GM21825 (cell line): ENCODE measurements around the gene ZDHHC24.

Source experiments
- ATAC-seq: cut with Tn5 transposase; IDR thresholded peaks from one replicate; pipeline ENCODE4 v1.9.1; 2021; ENCODE audit warnings: mild to moderate bottlenecking, moderate library complexity; ENCODE audit not compliant: unreplicated experiment

The ZDHHC24 gene

DNA sequence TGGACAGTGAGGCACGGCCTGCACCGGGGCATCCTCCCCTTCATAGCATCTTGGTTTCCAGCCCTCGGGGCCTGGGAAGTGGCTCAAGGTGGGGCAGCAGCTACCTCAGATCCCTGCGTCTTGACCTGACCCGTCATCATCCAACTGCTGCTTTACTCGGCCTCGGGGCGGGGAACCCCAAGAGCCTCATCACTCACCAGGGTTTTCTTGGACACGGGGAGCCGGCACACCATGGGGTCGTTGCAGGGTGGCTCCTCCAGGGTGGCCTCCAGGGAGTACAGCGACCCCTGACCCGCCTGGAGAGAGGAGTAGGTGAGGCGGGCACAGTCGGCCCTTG, 21.9 kb upstream of the ZDHHC24 start:
- no peak for ATAC-seq

- no peak for ATAC-seq
Measured at GRCh38 chr11:66566221-66566620, 20.4 kb upstream of the ZDHHC24 start.

GRCh38 chr11:66564984-66565383, 19.1 kb upstream of the ZDHHC24 start:
- ATAC-seq = no peak

DNA sequence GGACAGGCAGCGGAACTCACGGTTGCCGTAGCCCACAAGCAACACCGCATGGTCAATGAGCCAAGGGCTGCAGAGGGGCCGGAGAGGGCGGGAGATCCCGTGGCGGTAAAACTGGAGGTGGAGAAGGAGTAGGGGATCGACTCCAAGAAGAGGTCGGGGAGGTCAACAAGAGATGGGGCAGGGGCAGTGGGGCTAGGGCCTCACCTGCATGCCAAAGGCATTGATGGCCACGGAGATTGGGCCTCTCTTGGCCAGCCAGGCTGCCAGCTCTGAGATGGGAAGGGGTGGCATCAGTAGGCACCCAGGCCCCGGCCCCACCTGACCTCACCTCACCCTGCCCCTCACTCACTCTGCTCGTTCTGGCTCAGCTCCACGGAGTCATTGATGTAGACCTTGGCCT, 18.7 kb upstream of the ZDHHC24 start:
- ATAC-seq = no peak

- ATAC-seq = no peak
Measured at GRCh38 chr11:66563832-66564231, 18.0 kb upstream of the ZDHHC24 start.

- ATAC-seq = no peak
Measured at GRCh38 chr11:66562907-66563583, 17.2 kb upstream of the ZDHHC24 start.

- no peak for ATAC-seq
Measured at GRCh38 chr11:66562275-66562674, 16.4 kb upstream of the ZDHHC24 start.

GRCh38 chr11:66561975-66562248, 16.1 kb upstream of the ZDHHC24 start:
- no peak for ATAC-seq

- no peak for ATAC-seq
Measured at GRCh38 chr11:66561178-66561974, 15.5 kb upstream of the ZDHHC24 start.

DNA sequence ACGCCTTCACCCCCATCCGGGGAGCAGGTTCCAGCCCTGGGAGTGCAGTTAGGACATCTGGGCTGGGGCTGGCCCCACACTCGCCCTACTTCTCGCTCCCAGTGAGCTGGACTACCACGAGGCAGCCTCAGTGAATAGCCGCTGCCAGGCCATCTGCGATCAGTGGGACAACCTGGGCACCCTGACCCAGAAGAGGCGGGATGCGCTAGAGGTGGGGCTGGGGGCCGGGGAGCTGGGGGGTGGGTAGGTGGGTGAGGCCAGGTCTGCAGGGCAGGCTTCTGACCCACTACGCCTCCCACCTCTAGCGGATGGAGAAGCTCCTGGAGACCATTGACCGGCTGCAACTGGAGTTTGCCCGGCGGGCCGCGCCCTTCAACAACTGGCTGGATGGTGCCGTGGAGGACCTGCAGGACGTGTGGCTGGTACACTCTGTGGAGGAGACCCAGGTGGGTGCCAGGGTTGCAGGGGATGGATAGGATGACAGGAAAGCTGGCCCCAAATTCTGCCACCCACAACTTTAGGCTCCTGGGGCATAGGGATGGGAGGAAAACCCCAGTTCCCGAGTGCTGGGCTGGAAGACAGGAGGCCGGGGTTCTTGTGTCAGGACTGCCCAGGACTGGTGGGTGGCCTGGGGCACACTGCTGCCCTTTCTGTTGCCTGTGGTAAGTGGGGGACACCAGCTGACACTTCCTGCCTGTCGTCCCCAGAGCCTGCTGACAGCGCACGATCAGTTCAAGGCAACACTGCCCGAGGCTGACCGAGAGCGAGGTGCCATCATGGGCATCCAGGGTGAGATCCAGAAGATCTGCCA, 14.2 kb upstream of the ZDHHC24 start:
- ATAC-seq = no peak

DNA sequence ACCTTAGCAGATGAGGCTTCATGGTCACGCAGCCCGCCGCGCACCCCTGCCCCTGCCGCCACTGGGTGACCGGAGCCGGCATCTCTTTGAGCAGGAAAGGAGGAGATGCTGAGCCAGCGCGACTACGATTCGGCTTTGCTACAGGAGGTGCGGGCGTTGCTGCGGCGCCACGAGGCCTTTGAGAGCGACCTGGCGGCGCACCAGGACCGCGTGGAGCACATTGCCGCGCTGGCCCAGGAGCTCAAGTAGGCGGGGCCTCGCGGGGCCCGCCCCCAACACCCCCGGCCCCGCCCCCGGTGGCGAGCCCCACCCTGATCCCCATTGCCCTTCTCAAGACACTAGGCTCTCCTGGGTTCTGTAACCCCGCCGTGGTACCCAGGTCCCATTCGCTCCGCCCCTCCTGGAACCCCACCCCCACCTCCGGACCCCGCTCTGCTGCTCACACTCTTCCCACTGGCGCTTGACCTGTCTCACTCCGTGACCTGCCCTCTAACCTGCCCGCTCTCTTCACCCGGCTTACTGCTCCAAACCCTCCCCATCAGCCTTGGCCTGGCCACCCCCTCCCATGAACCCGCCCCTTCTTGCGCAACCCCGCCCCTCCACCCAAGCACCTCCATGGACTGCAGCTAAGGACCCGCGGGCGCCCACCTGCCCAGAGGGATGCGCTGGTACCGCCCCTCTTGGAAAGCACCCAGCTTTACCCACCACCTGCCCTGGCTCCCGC, 13.5 kb upstream of the ZDHHC24 start:
- ATAC-seq = no peak

DNA sequence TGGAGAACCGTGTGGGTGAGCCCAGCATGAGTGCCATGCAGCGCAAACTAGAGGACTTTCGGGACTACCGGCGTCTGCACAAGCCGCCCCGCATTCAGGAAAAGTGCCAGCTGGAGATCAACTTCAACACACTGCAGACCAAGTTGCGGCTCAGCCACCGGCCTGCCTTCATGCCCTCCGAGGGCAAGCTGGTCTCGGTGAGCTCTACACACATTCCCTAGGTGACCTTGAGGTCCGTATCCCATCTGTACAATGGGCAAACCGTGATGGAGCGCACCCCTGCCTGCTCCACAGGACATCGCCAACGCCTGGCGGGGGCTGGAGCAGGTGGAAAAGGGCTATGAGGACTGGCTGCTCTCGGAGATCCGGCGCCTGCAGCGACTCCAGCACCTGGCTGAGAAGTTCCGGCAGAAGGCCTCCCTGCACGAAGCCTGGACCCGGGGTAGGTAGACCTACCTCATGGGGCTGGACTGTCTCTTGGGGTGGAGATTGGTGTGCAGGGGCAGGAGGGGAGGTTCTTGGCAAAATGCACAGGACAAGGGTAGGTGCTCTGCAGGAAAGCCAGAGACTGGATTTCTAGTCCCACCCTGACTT, 12.0 kb upstream of the ZDHHC24 start:
- ATAC-seq = no peak

GRCh38 chr11:66556086-66556485, 10.2 kb upstream of the ZDHHC24 start:
- ATAC-seq = no peak

GRCh38 chr11:66555416-66555815, 9.6 kb upstream of the ZDHHC24 start:
- no peak for ATAC-seq

- ATAC-seq = no peak
Measured at GRCh38 chr11:66554602-66555001, 8.8 kb upstream of the ZDHHC24 start.

- no peak for ATAC-seq
Measured at GRCh38 chr11:66550887-66551286, 5.0 kb upstream of the ZDHHC24 start.

DNA sequence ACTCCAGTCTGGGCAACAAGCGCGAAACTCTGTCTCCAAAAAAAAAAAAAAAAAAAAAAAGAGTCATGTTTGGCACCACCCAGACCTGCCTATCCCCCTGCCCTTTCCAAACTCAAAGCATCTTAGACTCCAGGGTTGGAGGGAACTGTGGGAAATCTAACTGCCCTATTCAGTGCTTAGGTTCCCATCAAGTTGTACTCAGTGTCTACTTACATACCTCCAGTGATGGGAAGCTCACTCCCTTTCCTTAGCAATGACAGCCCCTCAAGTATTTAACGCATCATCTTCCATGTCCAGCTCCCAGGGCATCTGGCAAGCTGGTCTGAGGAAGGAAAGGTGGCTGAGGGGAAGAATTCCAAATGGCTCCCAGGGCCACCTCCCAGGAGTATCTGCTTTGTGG, 3.8 kb upstream of the ZDHHC24 start:
- ATAC-seq = no peak

GRCh38 chr11:66548774-66549630, 3.2 kb upstream of the ZDHHC24 start:
- no peak for ATAC-seq

DNA sequence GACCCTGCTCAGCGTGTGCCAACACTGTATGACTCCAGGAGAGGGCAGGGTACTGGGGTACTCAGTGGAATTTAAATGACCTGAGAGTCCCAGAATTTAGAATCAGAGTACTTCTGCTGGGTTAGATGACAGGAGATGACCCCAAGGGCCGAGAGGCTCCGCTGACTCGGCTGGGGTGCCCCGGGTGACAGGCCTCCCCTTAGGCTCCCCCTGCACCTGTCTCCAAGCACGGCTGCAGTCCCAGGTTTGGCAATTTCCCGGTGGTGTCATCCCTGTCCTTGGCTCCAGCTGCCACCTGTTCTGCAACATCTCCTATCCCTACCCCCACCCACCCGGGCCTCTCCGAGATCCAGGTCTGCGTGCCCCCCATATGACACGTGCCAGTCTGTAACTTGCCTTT, 2.2 kb upstream of the ZDHHC24 start:
- ATAC-seq = no peak

DNA sequence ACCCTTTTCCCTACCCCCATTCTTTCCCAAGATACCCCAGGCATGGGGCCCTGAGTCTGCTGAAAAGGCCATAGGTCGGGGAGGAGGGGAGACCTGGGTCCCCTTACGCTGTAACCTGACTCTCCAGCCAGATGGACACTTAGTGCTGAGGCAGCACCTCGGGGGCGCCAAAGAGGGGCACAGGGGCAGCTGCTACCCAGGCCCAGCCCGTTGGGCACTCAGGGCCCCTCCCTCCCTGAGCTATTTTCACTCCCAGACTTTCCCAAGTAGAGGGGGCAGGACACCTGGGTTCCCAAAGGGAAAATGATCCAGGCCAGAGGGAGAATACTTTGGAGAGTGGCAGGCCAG, 1.8 kb upstream of the ZDHHC24 start:
- ATAC-seq = no peak
